PC-3 (cell line): ENCODE data around the gene CHSY3.

Experiments used
- CTCF ChIP-seq: fragments of 300-600 bp; sonication (generic); conservative IDR thresholded peaks from 2 replicates; pipeline ENCODE4 v1.5.1; 2017; ENCODE audit warnings: antibody characterized with exemption, low read depth, mild to moderate bottlenecking, low read length
- EZH2 ChIP-seq: fragments of 300-600 bp; sonication (generic); IDR thresholded peaks from one replicate; pipeline ENCODE4 v1.6.1; 2017; ENCODE audit warnings: antibody characterized with exemption, mild to moderate bottlenecking, low read length; ENCODE audit not compliant: unreplicated experiment
- EZH2phosphoT487 ChIP-seq: fragments of 300-600 bp; sonication (generic); IDR thresholded peaks from 2 replicates; pipeline ENCODE4 v1.6.1; 2018; ENCODE audit warnings: mild to moderate bottlenecking, antibody characterized with exemption, low read length, borderline replicate concordance

- TF ChIP-seq CTCF = no peak
- TF ChIP-seq EZH2 = no peak
- TF ChIP-seq EZH2phosphoT487 = no peak
Observed at GRCh38 chr5:129951039-129951438, 46.8 kb downstream of the CHSY3 start.
